ENCODE results near the gene SDR42E1.

Gene SDR42E1

DNA sequence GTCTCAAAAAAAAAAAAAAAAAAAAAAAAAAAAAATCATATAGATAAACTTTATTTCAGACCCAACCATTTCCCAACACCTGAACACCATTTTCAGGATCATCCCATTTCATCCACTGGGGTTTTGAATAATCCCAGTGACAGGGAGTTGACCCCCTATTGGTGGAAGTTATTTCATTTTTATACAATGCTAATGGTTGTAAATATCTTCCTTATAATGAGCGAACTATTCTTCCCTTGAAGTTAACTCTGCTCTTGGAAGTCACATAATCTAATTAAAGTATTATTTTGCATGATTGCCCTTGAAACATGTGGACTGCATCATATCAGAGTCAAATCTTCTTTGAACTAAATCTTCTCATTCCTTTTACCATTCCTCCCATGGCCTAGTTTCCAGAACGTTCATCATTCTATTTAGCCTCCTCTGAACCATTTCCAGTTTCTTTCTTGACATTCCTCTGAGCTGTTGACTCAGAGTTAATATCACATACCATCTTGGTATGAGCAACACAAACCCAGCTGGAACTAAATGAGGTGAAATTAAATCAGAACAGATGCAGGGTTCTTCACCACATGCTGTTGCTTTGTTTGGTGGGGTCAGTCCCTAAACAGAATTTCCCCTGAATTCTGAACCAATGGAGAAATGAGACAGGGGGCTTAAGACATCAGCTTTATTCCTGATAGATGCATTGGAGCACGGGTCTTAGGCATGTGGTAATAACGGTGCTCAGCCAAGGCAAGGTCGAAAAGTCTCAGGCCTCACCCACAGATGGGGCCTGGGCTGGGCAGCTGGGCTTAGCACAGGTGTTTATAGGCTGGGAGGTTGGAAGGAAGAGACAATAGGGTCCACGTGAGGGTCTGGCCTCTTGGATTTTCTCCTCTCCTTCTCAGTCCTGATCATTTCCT lies 32.7 kb upstream of the SDR42E1 start:
- Histone ChIP-seq H3K9me3 (no peaks in the 10 kb centered on the region), H3K4me1 (ENCODE audit: control insufficient read depth in 1 of 2, insufficient read depth in 1 of 2, low read depth in 1 of 2, low read length in 1 of 2) (no peaks in the 10 kb centered on the region), H3K36me3 (no peaks in the 10 kb centered on the region), H3K4me3 (ENCODE audit: low read depth in 1 of 2, low read length in 1 of 2) (no peak overlapping the region), H3K27ac (no peak overlapping the region), H3K27me3 (peaks cover 51% of the 10 kb centered on the region)
- TF ChIP-seq, protein P1, sequence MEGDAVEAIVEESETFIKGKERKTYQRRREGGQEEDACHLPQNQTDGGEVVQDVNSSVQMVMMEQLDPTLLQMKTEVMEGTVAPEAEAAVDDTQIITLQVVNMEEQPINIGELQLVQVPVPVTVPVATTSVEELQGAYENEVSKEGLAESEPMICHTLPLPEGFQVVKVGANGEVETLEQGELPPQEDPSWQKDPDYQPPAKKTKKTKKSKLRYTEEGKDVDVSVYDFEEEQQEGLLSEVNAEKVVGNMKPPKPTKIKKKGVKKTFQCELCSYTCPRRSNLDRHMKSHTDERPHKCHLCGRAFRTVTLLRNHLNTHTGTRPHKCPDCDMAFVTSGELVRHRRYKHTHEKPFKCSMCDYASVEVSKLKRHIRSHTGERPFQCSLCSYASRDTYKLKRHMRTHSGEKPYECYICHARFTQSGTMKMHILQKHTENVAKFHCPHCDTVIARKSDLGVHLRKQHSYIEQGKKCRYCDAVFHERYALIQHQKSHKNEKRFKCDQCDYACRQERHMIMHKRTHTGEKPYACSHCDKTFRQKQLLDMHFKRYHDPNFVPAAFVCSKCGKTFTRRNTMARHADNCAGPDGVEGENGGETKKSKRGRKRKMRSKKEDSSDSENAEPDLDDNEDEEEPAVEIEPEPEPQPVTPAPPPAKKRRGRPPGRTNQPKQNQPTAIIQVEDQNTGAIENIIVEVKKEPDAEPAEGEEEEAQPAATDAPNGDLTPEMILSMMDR (IDR thresholded peaks at IDR 0.05): no peak

DNA sequence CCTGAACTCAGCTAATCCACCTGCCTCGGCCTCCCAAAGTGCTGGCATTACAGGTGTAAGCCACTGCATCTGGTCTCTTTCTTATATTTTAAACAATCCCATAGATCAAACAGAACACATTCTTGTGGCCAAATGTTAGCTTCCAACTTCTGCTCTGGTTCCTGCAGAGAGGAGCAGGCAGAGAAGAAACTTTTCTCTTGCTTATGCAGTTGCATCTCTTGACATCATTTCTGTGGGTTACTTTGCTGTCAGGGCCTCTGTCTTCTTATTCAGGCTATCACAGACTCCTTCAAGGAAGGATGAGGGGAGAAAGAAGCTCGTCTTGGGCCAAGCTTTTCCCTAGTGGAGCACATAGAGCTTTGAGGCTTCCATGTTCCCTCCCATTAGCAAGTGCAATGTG lies 31.6 kb upstream of the SDR42E1 start:
- Histone ChIP-seq H3K4me1 (ENCODE audit: control insufficient read depth in 1 of 2, insufficient read depth in 1 of 2, low read depth in 1 of 2, low read length in 1 of 2) (no peaks in the 10 kb centered on the region), H3K27ac (no peak overlapping the region), H3K4me3 (ENCODE audit: low read depth in 1 of 2, low read length in 1 of 2) (no peak overlapping the region), H3K9me3 (no peaks in the 10 kb centered on the region), H3K36me3 (no peaks in the 10 kb centered on the region), H3K27me3 (peaks cover 50% of the 10 kb centered on the region)
- TF ChIP-seq, protein P1 (IDR thresholded peaks at IDR 0.05): no peak

DNA sequence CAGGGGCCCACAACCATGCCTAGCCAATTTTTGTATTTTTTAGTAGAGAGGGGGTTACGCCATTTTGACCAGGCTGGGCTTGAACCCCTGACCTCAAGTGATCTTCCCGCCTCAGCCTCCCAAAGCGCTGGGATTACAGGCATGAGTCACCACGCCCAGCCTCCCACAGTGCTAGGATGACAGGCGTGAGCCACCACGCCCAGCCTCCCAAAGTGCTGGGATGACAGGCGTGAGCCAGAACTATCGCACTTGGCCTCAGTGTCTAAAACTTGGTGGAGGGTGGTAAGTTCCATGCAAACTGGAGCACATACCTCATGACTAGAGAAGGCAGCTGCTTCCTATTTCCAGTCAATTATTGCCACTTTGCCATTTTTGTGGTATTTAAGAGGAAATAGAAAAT lies 30.9 kb upstream of the SDR42E1 start:
- H3K27me3 ChIP-seq: peaks cover 47% of the 10 kb centered on the region
- no peaks in the 10 kb centered on the region for H3K4me1 ChIP-seq (ENCODE audit: control insufficient read depth in 1 of 2, insufficient read depth in 1 of 2, low read depth in 1 of 2, low read length in 1 of 2)
- H3K9me3 ChIP-seq: no peaks in the 10 kb centered on the region
- H3K27ac ChIP-seq: no peak overlapping the region
- H3K36me3 ChIP-seq: no peaks in the 10 kb centered on the region
- H3K4me3 ChIP-seq (ENCODE audit: low read depth in 1 of 2, low read length in 1 of 2): no peak overlapping the region
- TF ChIP-seq, protein P1 (IDR thresholded peaks at IDR 0.05): no peak

DNA sequence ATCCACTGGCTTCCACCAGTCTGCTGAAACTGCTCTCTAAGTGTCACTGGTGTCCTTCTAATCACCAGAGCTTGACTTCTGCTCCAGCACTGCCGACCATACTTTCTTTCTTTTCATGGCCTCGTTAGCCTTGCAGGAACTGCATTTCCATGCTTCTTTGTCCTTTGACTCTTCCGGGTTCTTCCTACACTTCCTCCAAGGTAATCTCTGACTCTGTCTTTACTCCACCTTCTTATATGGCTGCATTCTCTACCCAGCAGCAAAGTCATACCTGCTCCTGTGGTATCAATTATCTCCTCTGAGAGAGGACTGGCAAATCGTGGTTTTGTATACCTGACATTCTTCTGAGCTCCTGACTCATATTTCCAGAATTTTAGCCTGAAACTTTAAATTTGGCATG lies 30.3 kb upstream of the SDR42E1 start:
- Histone ChIP-seq H3K27me3 (peaks cover 44% of the 10 kb centered on the region), H3K36me3 (no peaks in the 10 kb centered on the region), H3K27ac (no peak overlapping the region), H3K4me3 (ENCODE audit: low read depth in 1 of 2, low read length in 1 of 2) (no peak overlapping the region), H3K9me3 (no peaks in the 10 kb centered on the region), H3K4me1 (ENCODE audit: control insufficient read depth in 1 of 2, insufficient read depth in 1 of 2, low read depth in 1 of 2, low read length in 1 of 2) (no peaks in the 10 kb centered on the region)
- TF ChIP-seq, protein P1 (IDR thresholded peaks at IDR 0.05): no peak

DNA sequence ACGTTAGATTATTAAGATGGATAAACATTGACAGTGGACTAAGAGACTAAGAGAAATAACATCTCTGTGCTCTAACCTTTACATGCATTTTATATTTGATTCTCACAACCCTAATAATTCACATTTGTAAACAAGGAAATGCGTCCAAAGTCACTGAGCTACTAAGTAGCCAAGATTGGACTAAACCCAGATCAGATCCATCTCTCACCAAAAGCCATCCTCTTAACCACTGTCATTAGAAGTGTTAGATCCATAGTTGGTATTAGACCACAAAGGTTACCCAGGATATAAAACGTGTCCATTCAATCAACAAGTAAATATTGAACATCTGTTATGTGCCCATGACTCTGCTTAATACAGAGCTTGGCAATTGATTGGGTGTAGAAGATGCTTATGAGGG lies 29.0 kb upstream of the SDR42E1 start:
- Histone ChIP-seq H3K4me3 (ENCODE audit: low read depth in 1 of 2, low read length in 1 of 2) (no peak overlapping the region), H3K4me1 (ENCODE audit: control insufficient read depth in 1 of 2, insufficient read depth in 1 of 2, low read depth in 1 of 2, low read length in 1 of 2) (no peaks in the 10 kb centered on the region), H3K9me3 (no peaks in the 10 kb centered on the region), H3K27me3 (peaks cover 44% of the 10 kb centered on the region), H3K36me3 (no peaks in the 10 kb centered on the region), H3K27ac (no peak overlapping the region)
- TF ChIP-seq, protein P1 (IDR thresholded peaks at IDR 0.05): no peak

Data from neutrophil (primary cell).